ENCODE results near the gene GFER.

GFER gene

GRCh38 chr16:1942810-1943726, 40.9 kb upstream of the GFER start, which contains the start of gene MSRB1:
TSS of gene MSRB1 (minus strand) at chr16:1943199. CDS start at chr16:1943156, 43 bp downstream.
- peaks cover 3% of the 10 kb centered on the region for H3K36me3 ChIP-seq (ENCODE audit: control insufficient read depth, insufficient read depth, low read length)
- 3 to 4% methylated on average over 76 to 77 of the region's 77 CpGs for WGBS, 2 experiments
- no peaks in the 10 kb centered on the region for H3K27me3 ChIP-seq (ENCODE audit: control insufficient read depth, insufficient read depth, low read length, poor library complexity, severe bottlenecking)
- peak within 1 kb of the TSS; percentile 83 for H3K4me3 ChIP-seq (ENCODE audit: insufficient read depth, low read depth, low read length)
- H3K9me3 ChIP-seq (ENCODE audit: control insufficient read depth, low read length): no peaks in the 10 kb centered on the region
- peaks cover 5% of the 10 kb centered on the region for H3K4me1 ChIP-seq (ENCODE audit: control insufficient read depth, insufficient read depth, low read length)
- H3K27ac ChIP-seq (ENCODE audit: insufficient read depth, low read depth, low read length, poor library complexity, severe bottlenecking): no peak within 1 kb of the TSS

GRCh38 chr16:1944612-1945199, 39.3 kb upstream of the GFER start:
- Histone ChIP-seq H3K36me3 (ENCODE audit: control insufficient read depth, insufficient read depth, low read length) (no peaks in the 10 kb centered on the region), H3K4me3 (ENCODE audit: insufficient read depth, low read depth, low read length) (no peak overlapping the region), H3K4me1 (ENCODE audit: control insufficient read depth, insufficient read depth, low read length) (peaks cover 5% of the 10 kb centered on the region), H3K27me3 (ENCODE audit: control insufficient read depth, insufficient read depth, low read length, poor library complexity, severe bottlenecking) (no peaks in the 10 kb centered on the region), H3K27ac (ENCODE audit: insufficient read depth, low read depth, low read length, poor library complexity, severe bottlenecking) (no peak overlapping the region), H3K9me3 (ENCODE audit: control insufficient read depth, low read length) (no peaks in the 10 kb centered on the region)
- 91 to 92% methylated on average over 21 of the region's 21 CpGs for WGBS, 2 experiments

- Histone ChIP-seq H3K27ac (ENCODE audit: insufficient read depth, low read depth, low read length, poor library complexity, severe bottlenecking) (no peak overlapping the region), H3K9me3 (ENCODE audit: control insufficient read depth, low read length) (no peaks in the 10 kb centered on the region), H3K4me3 (ENCODE audit: insufficient read depth, low read depth, low read length) (no peak overlapping the region), H3K4me1 (ENCODE audit: control insufficient read depth, insufficient read depth, low read length) (peaks cover 5% of the 10 kb centered on the region), H3K36me3 (ENCODE audit: control insufficient read depth, insufficient read depth, low read length) (no peaks in the 10 kb centered on the region), H3K27me3 (ENCODE audit: control insufficient read depth, insufficient read depth, low read length, poor library complexity, severe bottlenecking) (no peaks in the 10 kb centered on the region)
- WGBS, 2 experiments: 93% methylated on average over 19 of the region's 19 CpGs
Observed at GRCh38 chr16:1945559-1946391, 38.2 kb upstream of the GFER start.

GRCh38 chr16:1946495-1947368, 37.3 kb upstream of the GFER start:
- H3K9me3 ChIP-seq (ENCODE audit: control insufficient read depth, low read length): no peaks in the 10 kb centered on the region
- no peaks in the 10 kb centered on the region for H3K27me3 ChIP-seq (ENCODE audit: control insufficient read depth, insufficient read depth, low read length, poor library complexity, severe bottlenecking)
- H3K36me3 ChIP-seq (ENCODE audit: control insufficient read depth, insufficient read depth, low read length): no peaks in the 10 kb centered on the region
- H3K27ac ChIP-seq (ENCODE audit: insufficient read depth, low read depth, low read length, poor library complexity, severe bottlenecking): no peak overlapping the region
- WGBS, 2 experiments: 93% methylated on average over 38 of the region's 38 CpGs
- H3K4me3 ChIP-seq (ENCODE audit: insufficient read depth, low read depth, low read length): no peak overlapping the region
- H3K4me1 ChIP-seq (ENCODE audit: control insufficient read depth, insufficient read depth, low read length): peaks cover 5% of the 10 kb centered on the region

- Histone ChIP-seq H3K4me3 (ENCODE audit: insufficient read depth, low read depth, low read length) (no peak overlapping the region), H3K27ac (ENCODE audit: insufficient read depth, low read depth, low read length, poor library complexity, severe bottlenecking) (no peak overlapping the region), H3K4me1 (ENCODE audit: control insufficient read depth, insufficient read depth, low read length) (peaks cover 2% of the 10 kb centered on the region), H3K27me3 (ENCODE audit: control insufficient read depth, insufficient read depth, low read length, poor library complexity, severe bottlenecking) (no peaks in the 10 kb centered on the region), H3K9me3 (ENCODE audit: control insufficient read depth, low read length) (no peaks in the 10 kb centered on the region), H3K36me3 (ENCODE audit: control insufficient read depth, insufficient read depth, low read length) (no peaks in the 10 kb centered on the region)
- whole genome bisulfite sequencing, 2 experiments: 93 to 94% methylated on average over 9 of the region's 9 CpGs
Observed at GRCh38 chr16:1947369-1947670, 36.7 kb upstream of the GFER start.

GRCh38 chr16:1949507-1949906, 34.5 kb upstream of the GFER start:
- Histone ChIP-seq H3K27ac (ENCODE audit: insufficient read depth, low read depth, low read length, poor library complexity, severe bottlenecking) (no peak overlapping the region), H3K36me3 (ENCODE audit: control insufficient read depth, insufficient read depth, low read length) (no peaks in the 10 kb centered on the region), H3K27me3 (ENCODE audit: control insufficient read depth, insufficient read depth, low read length, poor library complexity, severe bottlenecking) (no peaks in the 10 kb centered on the region), H3K9me3 (ENCODE audit: control insufficient read depth, low read length) (no peaks in the 10 kb centered on the region), H3K4me1 (ENCODE audit: control insufficient read depth, insufficient read depth, low read length) (no peaks in the 10 kb centered on the region), H3K4me3 (ENCODE audit: insufficient read depth, low read depth, low read length) (no peak overlapping the region)
- WGBS, 2 experiments: 95 to 96% methylated on average over 11 of the region's 11 CpGs

GRCh38 chr16:1950047-1950446, 33.9 kb upstream of the GFER start:
- Histone ChIP-seq H3K27me3 (ENCODE audit: control insufficient read depth, insufficient read depth, low read length, poor library complexity, severe bottlenecking) (no peaks in the 10 kb centered on the region), H3K9me3 (ENCODE audit: control insufficient read depth, low read length) (no peaks in the 10 kb centered on the region), H3K4me1 (ENCODE audit: control insufficient read depth, insufficient read depth, low read length) (no peaks in the 10 kb centered on the region), H3K36me3 (ENCODE audit: control insufficient read depth, insufficient read depth, low read length) (no peaks in the 10 kb centered on the region), H3K27ac (ENCODE audit: insufficient read depth, low read depth, low read length, poor library complexity, severe bottlenecking) (no peak overlapping the region), H3K4me3 (ENCODE audit: insufficient read depth, low read depth, low read length) (no peak overlapping the region)
- 89% methylated on average over 7 of the region's 7 CpGs for WGBS, 2 experiments

- Histone ChIP-seq H3K4me3 (ENCODE audit: insufficient read depth, low read depth, low read length) (no peak overlapping the region), H3K9me3 (ENCODE audit: control insufficient read depth, low read length) (no peaks in the 10 kb centered on the region), H3K36me3 (ENCODE audit: control insufficient read depth, insufficient read depth, low read length) (no peaks in the 10 kb centered on the region), H3K4me1 (ENCODE audit: control insufficient read depth, insufficient read depth, low read length) (no peaks in the 10 kb centered on the region), H3K27me3 (ENCODE audit: control insufficient read depth, insufficient read depth, low read length, poor library complexity, severe bottlenecking) (no peaks in the 10 kb centered on the region), H3K27ac (ENCODE audit: insufficient read depth, low read depth, low read length, poor library complexity, severe bottlenecking) (no peak overlapping the region)
- WGBS, 2 experiments: 93 to 94% methylated on average over 19 of the region's 19 CpGs
Observed at GRCh38 chr16:1950559-1950958, 33.4 kb upstream of the GFER start.

- no peak overlapping the region for H3K27ac ChIP-seq (ENCODE audit: insufficient read depth, low read depth, low read length, poor library complexity, severe bottlenecking)
- WGBS, 2 experiments: 94 to 95% methylated on average over 22 of the region's 22 CpGs
- H3K4me3 ChIP-seq (ENCODE audit: insufficient read depth, low read depth, low read length): no peak overlapping the region
- no peaks in the 10 kb centered on the region for H3K9me3 ChIP-seq (ENCODE audit: control insufficient read depth, low read length)
- H3K4me1 ChIP-seq (ENCODE audit: control insufficient read depth, insufficient read depth, low read length): no peaks in the 10 kb centered on the region
- H3K36me3 ChIP-seq (ENCODE audit: control insufficient read depth, insufficient read depth, low read length): no peaks in the 10 kb centered on the region
- H3K27me3 ChIP-seq (ENCODE audit: control insufficient read depth, insufficient read depth, low read length, poor library complexity, severe bottlenecking): peaks cover under 1% of the 10 kb centered on the region
Observed at GRCh38 chr16:1953734-1954133, 30.3 kb upstream of the GFER start.
